NT2/D1 (cell line): ENCODE measurements around the gene TMEM50B.

ENCODE experiments used
- YY1 ChIP-seq: IDR thresholded peaks from 2 replicates; pipeline ENCODE4 v1.6.1; 2011; ENCODE audit not compliant: insufficient read length, insufficient read depth
- ZNF274 ChIP-seq: IDR thresholded peaks from 2 replicates; pipeline ENCODE4 v1.6.1; 2011; ENCODE audit warnings: mild to moderate bottlenecking, low read depth, low read length

DNA sequence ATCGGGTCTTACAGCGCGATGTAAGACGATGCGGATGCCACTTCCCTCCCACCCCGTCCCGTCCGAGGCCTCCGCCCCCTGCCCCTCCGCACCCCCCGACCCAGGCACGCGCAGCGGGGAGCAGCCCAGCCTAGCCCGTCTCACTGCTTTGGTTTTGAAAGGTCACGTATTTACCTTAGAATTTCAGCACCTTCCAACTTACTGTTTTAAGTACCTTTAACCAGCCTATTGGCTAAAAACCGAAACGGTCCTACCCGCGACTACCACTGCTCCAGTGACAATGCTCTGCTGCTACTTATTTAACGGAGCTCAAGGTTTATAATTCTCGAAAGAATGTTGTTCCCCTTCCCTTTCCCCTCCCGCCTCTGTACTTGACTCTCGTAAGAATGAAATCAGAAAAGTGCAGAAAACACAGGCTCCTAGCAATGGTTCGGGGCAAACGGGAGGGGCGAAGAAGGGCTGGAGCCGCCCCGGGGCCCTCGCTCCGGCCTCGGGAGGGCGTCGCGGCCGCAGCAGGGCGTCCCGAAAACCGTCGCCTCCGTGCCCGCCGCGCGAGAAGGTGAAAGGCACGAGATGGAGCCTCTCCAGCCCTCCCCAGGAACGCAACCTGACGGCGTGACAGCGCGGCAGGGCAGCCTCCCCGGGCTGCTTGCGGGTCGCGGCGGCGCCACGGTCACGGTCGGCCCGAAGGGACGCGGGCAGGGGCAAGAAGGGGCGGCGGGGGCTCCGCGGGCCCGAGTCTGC is 667 bp downstream of the TMEM50B start:
- TF ChIP-seq ZNF274 (no peak), YY1 (no peak)
